Measurements from ENCODE around the gene SCMH1. TPM values are rescaled to one million over a fixed set of nuclear protein-coding genes. Genes with fewer than 3 reads are reported as not detected.

Gene SCMH1
- total and polyA plus RNA-seq, 2 experiments from 2014 or later: 15.0 to 19.4 TPM

DNA sequence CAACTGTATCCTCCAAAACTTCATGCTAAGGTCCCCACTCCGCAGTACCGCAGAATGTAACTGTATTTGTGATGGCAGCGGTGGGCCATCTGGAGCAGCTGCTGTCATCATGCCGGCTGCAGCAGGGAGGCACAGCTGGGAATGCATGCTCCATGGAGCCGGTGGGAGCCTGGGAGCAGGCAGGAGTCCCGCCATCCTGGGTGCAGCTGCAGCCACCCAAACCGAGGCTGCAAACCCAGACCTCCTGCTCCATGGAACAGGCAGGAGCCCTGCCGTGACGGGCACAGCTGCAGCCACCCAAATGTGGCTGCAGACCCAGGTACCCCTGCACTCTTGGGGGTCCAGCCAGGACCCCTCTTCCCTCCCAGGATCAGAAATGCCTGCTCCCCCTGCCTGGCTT, 80.3 kb downstream of the SCMH1 start:
- Histone ChIP-seq H4K20me1 (replicated peaks; ENCODE audit: insufficient read depth) (no peaks in the 10 kb centered on the region), H3K4me2 (no peak overlapping the region), H3K27ac (ENCODE audit: low read depth) (no peak overlapping the region), H3K79me2 (replicated peaks; ENCODE audit: insufficient read depth) (no peaks in the 10 kb centered on the region), H3K27me3 (ENCODE audit: insufficient read depth) (no peaks in the 10 kb centered on the region), H3K36me3 (ENCODE audit: insufficient read depth) (no peaks in the 10 kb centered on the region), H3F3A (replicated peaks; ENCODE audit: low read depth) (no peaks in the 10 kb centered on the region), H3K9me2 (ENCODE audit: insufficient read depth) (0 out of 2 replicates have a peak, but pooled peaks cover 2% of the 10 kb centered on the region), H2AFZ (no peak overlapping the region), H3K4me3 (no peak overlapping the region), H3K4me1 (ENCODE audit: insufficient read depth) (peaks cover 7% of the 10 kb centered on the region; the same call in 1 of the 2 replicates)
- Mint-ChIP-seq H3K36me3 (ENCODE audit: low read depth) (no peaks in the 10 kb centered on the region; the same call in 2 of the 3 replicates), H3K4me1 (no peaks in the 10 kb centered on the region), H3K4me3 (no peak overlapping the region), H3K9me3 (peaks cover 3% of the 10 kb centered on the region; the same call in 2 of the 3 replicates), H3K27ac (no peak overlapping the region), H3K27me3 (ENCODE audit: insufficient read depth, low read depth, poor library complexity) (no peaks in the 10 kb centered on the region)
- no peak; the same call in 2 of the 3 replicates for ATAC-seq
- DNase-seq (ENCODE audit: low spot score): no peak
- TF ChIP-seq ZNF331 (CRISPR knock-in tag; IDR thresholded peaks at IDR 0.05; ENCODE audit: low read depth) (no peak), REST (IDR thresholded peaks at IDR 0.05; ENCODE audit: unreplicated experiment) (no peak), ZNF114 (CRISPR knock-in tag; IDR thresholded peaks at IDR 0.05) (no peak), CREB1 (CRISPR knock-in tag; IDR thresholded peaks at IDR 0.05; ENCODE audit: low read depth) (no peak), POLR2AphosphoS5 (IDR thresholded peaks at IDR 0.05; ENCODE audit: low read depth) (no peak), EZH2 (IDR thresholded peaks at IDR 0.05; ENCODE audit: low read depth, unreplicated experiment) (no peak), NANOG (IDR thresholded peaks at IDR 0.05; ENCODE audit: borderline replicate concordance) (no peak), STAT1 (IDR thresholded peaks at IDR 0.05; ENCODE audit: unreplicated experiment) (no peak), ETS1 (IDR thresholded peaks at IDR 0.05) (no peak), JUNB (IDR thresholded peaks at IDR 0.05; ENCODE audit: unreplicated experiment) (no peak), EZH2phosphoT487 (IDR thresholded peaks at IDR 0.05; ENCODE audit: unreplicated experiment) (no peak)
- TF ChIP-seq, protein P1, sequence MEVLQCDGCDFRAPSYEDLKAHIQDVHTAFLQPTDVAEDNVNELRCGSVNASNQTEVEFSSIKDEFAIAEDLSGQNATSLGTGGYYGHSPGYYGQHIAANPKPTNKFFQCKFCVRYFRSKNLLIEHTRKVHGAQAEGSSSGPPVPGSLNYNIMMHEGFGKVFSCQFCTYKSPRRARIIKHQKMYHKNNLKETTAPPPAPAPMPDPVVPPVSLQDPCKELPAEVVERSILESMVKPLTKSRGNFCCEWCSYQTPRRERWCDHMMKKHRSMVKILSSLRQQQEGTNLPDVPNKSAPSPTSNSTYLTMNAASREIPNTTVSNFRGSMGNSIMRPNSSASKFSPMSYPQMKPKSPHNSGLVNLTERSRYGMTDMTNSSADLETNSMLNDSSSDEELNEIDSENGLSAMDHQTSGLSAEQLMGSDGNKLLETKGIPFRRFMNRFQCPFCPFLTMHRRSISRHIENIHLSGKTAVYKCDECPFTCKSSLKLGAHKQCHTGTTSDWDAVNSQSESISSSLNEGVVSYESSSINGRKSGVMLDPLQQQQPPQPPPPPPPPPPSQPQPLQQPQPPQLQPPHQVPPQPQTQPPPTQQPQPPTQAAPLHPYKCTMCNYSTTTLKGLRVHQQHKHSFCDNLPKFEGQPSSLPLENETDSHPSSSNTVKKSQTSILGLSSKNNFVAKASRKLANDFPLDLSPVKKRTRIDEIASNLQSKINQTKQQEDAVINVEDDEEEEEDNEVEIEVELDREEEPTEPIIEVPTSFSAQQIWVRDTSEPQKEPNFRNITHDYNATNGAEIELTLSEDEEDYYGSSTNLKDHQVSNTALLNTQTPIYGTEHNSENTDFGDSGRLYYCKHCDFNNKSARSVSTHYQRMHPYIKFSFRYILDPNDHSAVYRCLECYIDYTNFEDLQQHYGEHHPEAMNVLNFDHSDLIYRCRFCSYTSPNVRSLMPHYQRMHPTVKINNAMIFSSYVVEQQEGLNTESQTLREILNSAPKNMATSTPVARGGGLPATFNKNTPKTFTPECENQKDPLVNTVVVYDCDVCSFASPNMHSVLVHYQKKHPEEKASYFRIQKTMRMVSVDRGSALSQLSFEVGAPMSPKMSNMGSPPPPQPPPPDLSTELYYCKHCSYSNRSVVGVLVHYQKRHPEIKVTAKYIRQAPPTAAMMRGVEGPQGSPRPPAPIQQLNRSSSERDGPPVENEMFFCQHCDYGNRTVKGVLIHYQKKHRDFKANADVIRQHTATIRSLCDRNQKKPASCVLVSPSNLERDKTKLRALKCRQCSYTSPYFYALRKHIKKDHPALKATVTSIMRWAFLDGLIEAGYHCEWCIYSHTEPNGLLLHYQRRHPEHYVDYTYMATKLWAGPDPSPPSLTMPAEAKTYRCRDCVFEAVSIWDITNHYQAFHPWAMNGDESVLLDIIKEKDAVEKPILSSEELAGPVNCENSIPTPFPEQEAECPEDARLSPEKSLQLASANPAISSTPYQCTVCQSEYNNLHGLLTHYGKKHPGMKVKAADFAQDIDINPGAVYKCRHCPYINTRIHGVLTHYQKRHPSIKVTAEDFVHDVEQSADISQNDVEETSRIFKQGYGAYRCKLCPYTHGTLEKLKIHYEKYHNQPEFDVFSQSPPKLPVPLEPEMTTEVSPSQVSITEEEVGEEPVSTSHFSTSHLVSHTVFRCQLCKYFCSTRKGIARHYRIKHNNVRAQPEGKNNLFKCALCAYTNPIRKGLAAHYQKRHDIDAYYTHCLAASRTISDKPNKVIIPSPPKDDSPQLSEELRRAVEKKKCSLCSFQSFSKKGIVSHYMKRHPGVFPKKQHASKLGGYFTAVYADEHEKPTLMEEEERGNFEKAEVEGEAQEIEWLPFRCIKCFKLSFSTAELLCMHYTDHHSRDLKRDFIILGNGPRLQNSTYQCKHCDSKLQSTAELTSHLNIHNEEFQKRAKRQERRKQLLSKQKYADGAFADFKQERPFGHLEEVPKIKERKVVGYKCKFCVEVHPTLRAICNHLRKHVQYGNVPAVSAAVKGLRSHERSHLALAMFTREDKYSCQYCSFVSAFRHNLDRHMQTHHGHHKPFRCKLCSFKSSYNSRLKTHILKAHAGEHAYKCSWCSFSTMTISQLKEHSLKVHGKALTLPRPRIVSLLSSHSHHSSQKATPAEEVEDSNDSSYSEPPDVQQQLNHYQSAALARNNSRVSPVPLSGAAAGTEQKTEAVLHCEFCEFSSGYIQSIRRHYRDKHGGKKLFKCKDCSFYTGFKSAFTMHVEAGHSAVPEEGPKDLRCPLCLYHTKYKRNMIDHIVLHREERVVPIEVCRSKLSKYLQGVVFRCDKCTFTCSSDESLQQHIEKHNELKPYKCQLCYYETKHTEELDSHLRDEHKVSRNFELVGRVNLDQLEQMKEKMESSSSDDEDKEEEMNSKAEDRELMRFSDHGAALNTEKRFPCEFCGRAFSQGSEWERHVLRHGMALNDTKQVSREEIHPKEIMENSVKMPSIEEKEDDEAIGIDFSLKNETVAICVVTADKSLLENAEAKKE (CRISPR knock-in tag; IDR thresholded peaks at IDR 0.05): no peak
- TF ChIP-seq, protein P2, sequence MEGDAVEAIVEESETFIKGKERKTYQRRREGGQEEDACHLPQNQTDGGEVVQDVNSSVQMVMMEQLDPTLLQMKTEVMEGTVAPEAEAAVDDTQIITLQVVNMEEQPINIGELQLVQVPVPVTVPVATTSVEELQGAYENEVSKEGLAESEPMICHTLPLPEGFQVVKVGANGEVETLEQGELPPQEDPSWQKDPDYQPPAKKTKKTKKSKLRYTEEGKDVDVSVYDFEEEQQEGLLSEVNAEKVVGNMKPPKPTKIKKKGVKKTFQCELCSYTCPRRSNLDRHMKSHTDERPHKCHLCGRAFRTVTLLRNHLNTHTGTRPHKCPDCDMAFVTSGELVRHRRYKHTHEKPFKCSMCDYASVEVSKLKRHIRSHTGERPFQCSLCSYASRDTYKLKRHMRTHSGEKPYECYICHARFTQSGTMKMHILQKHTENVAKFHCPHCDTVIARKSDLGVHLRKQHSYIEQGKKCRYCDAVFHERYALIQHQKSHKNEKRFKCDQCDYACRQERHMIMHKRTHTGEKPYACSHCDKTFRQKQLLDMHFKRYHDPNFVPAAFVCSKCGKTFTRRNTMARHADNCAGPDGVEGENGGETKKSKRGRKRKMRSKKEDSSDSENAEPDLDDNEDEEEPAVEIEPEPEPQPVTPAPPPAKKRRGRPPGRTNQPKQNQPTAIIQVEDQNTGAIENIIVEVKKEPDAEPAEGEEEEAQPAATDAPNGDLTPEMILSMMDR (conservative IDR thresholded peaks at IDR 0.05; ENCODE audit: low read depth in 2 of 2): no peak
